NAMALWA (cell line): ENCODE measurements around the gene USO1.

ENCODE experiments used
- DNase-seq: peaks from one replicate; pipeline ENCODE4 v3.0.0-alpha.2; 2015; ENCODE audit warnings: low spot score

Gene USO1

GRCh38 chr4:75844151-75844662, 119.8 kb downstream of the USO1 start:
- DNase-seq: no peak

GRCh38 chr4:75845992-75846391, 121.6 kb downstream of the USO1 start:
- DNase-seq: no peak

GRCh38 chr4:75848171-75848760, 123.9 kb downstream of the USO1 start:
- peak; percentile 87 for DNase-seq

- DNase-seq: no peak
Measured at GRCh38 chr4:75848891-75849290, 124.5 kb downstream of the USO1 start.

GRCh38 chr4:75849461-75849860, 125.1 kb downstream of the USO1 start:
- no peak for DNase-seq

- DNase-seq: no peak
Measured at GRCh38 chr4:75858721-75859120, 134.3 kb downstream of the USO1 start.

GRCh38 chr4:75860606-75861005, 136.2 kb downstream of the USO1 start:
- DNase-seq: no peak
